GM19452 (cell line): ENCODE results near the gene SUN3.

ENCODE experiments used
- ATAC-seq: cut with Tn5 transposase; IDR thresholded peaks from one replicate; pipeline ENCODE4 v1.9.1; 2021; ENCODE audit not compliant: unreplicated experiment

SUN3 gene

GRCh38 chr7:47979832-47980181 is 49.1 kb downstream of the SUN3 start:
- ATAC-seq: no peak

GRCh38 chr7:47979145-47979831 is 49.6 kb downstream of the SUN3 start, which contains the start of gene HUS1:
HUS1 (minus strand) TSS chr7:47979615; CDS start chr7:47979519, 96 bp downstream.
- ATAC-seq: peak; percentile 98

DNA sequence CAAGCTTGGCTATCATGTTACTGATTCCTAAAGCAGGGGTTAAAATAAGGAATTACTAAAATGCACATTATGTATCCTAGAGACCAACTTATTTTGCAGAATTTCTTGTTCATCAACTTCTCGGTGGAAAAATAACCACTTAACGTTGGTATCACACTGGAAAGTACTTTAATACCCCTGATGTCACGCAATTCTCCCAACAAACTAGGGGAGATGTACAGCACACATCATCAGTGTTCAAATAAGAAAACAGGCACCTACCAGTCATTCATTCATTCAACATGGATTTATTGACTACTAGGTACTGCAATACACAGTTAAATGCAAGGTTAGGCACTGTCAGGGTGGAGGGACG is 50.1 kb downstream of the SUN3 start:
- ATAC-seq: no peak

GRCh38 chr7:47973739-47974138 is 55.2 kb downstream of the SUN3 start:
- no peak for ATAC-seq

DNA sequence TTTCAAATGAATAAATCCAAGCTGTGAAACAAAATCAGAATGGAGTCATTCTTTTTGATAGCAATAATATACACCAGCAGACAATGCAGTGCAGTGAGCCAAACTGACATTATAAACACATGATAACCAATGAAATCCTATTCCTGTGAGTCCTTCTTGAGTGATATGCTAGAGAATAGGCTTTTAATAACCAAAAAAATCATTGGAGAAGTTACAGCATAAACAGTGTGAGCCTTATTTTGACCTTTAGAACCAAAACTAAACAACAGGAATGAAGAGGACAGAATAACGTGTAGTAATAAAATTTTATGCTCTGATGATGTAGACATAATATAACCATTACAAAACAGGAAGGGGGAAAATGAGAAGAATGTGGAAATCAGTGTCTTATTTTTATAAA is 58.1 kb downstream of the SUN3 start:
- ATAC-seq: no peak

DNA sequence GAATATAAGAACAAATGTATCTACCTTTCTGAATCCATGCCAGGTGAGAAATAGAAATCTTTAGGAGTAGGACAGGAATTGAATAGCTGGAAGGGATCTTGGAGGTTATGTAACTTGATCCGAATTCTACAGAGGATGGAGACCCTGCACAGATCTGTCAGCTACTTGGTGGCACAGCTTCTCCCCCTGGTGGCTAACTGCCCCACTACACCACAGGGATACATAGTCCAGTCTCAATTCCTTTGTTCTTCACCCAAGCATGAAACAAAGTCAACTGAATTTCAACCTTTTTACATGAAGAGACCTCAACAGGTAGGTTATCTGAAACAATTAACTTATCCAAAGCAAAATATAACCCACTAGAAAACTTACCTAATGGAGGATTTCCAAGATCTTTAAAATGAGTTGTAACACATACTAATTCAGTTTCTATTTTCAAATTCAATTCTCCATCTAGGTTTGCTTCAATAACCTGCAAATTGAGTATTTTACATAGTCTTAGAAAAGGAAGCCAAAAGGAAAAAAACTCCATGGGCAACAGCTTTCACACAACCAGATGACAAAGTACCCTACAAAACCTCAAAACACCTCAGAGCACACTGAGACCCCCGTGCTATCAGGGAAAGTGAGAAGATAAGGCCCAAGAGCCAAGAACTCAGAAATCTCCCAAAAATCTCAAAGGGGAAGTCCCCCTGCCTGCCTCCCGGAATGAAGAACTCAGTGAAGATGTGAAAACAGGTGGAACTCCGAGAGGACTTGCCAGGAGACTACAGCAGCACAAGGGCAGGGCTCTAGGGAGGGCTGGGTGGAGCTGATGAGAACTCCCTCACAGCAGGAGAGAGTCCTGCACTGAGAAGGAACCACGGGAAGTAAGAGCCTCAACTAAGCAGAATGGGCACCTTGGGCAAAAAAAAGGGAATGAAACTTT is 59.8 kb downstream of the SUN3 start:
- ATAC-seq: peak; percentile 75

GRCh38 chr7:47967708-47968107 is 61.2 kb downstream of the SUN3 start:
- no peak for ATAC-seq

- no peak for ATAC-seq
These were observed 61.8 kb downstream of the SUN3 start for GRCh38 chr7:47967123-47967522.

- no peak for ATAC-seq
These were observed 63.5 kb downstream of the SUN3 start for GRCh38 chr7:47965456-47965855.

DNA sequence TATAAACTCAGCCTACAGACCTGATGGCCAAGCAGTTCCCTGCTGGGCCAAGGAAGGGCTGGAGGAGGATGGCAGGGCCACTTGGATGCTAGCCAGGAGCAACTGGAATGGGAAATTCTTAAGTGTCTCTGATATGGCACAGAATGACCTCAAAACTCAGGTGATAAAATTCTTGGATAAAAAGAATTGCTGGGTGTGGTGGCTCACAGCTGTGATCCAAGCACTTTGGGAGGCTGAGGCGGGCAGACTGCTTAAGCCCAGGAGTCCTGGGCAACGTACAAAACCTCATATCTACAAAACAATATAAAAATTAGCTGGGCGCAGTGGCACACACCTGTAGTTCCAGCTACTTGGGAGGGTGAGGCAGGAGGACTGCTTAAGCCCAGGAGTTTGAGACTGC is 66.6 kb downstream of the SUN3 start:
- no peak for ATAC-seq

DNA sequence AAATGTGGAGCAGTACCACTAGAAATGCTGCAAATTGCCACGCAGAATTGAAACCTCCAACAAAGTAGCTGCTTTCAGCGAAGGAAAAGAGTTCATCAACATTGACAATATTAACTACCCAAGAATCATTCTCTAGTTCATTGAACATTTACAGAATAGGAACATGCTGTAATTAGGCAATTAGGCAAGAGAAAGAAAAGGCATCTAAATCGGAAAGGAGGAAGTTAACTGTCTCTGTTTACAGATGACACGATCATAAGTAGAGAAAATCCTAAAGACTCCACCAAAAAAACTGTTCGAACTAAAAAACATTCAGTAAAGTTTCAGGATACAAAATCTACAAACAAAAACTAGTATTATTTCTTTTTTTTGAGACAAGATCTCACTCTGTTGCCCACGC is 71.8 kb downstream of the SUN3 start:
- ATAC-seq: no peak

DNA sequence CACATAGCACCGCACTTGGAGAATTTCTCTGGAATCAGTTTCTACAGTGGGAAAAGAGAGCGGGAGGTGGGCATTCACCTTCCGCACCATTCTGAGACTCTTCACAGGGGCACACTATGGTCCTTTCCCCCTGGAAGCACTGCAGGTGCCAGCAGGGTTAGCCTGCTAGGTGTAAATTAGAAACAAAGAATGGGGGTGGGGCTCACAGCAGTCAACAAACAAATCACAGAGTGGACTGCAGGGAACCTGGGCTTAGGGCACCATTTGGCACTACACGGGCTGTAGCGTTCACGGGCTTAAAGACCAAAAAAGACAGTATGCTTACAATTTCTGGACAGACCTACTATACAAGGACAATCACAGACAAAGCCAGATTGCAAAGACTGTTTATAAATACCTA is 72.7 kb downstream of the SUN3 start:
- no peak for ATAC-seq

GRCh38 chr7:47954231-47954911 is 74.5 kb downstream of the SUN3 start:
- peak; percentile 40 for ATAC-seq

DNA sequence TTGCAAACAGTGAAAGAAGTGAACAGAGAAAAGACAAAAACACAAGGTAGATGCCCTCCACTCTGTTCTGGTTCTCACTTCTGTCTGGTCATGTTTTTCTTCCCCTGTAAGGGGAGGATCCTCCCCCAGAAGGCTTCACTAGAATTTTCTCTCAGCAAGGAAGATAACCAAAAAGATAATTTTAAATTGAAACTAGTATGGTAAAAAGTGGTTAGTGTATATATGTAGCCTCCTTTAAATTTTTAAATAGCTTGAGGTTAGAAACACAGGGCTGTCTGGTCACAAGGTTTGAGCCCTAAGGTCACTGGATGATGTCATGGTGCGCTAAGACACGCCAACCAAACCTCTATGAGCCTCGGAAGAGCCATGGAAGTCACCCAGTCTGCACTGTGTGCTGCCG is 75.1 kb downstream of the SUN3 start:
- ATAC-seq: peak; percentile 45

GRCh38 chr7:47952224-47952623 is 76.7 kb downstream of the SUN3 start:
- ATAC-seq: no peak

GRCh38 chr7:47951374-47951773 is 77.5 kb downstream of the SUN3 start:
- ATAC-seq: no peak

GRCh38 chr7:47950714-47951113 is 78.2 kb downstream of the SUN3 start:
- no peak for ATAC-seq

DNA sequence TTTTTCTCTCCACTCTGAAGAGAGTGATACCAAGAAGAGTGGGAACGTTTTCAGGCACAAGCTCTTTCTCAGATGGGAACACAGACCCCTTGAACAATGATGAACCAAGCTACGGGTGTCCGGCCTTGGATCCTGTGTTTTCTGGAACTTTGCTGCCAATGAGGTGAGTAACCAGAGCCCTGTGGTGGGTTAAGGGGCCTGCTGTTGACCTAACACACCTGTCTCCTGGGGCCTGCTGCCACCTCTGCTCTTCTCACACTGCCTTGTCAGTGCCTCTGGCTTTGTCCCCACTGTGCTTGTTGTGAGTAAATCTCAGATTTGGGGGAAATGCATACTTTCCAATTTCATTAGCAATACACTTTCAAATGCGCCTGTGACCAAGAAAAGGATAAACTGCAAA is 79.2 kb downstream of the SUN3 start:
- ATAC-seq: no peak

GRCh38 chr7:47948141-47948790 is 80.6 kb downstream of the SUN3 start, which contains the start of gene PKD1L1:
PKD1L1 (minus strand) TSS chr7:47948466; CDS start chr7:47948440, 26 bp downstream.
- no peak for ATAC-seq

GRCh38 chr7:47947355-47947749 is 81.6 kb downstream of the SUN3 start:
- no peak for ATAC-seq
